HEK293T (cell line): ENCODE measurements around the gene TIPARP.
"Not testable (repeated sequence)": the region's sequence is repeated elsewhere in the genome, so short reads cannot be mapped to it uniquely, and the experiment has no call there.

Experiments used
- CTCF ChIA-PET: fragments of 350-600 bp; formaldehyde crosslinking; extraction: SDS; loops from one replicate; lab custom pipeline; 2021; ENCODE audit warnings: antibody characterized with exemption, inconsistent platforms; lab: Yijun Ruan, JAX
- POLR2A ChIA-PET: fragments of 350-600 bp; formaldehyde crosslinking; extraction: SDS; loops from one replicate; lab custom pipeline; 2020; ENCODE audit warnings: antibody characterized with exemption, inconsistent platforms; lab: Yijun Ruan, JAX
- DNase-seq: peaks from one replicate; pipeline ENCODE4 v3.0.0; 2012; ENCODE audit warnings: mixed read lengths; ENCODE audit errors: extremely low spot score
- ARNT ChIP-seq: fragments of 450-650 bp; IDR thresholded peaks from 2 replicates; pipeline ENCODE4 v1.6.1; 2017; ENCODE audit warnings: mild to moderate bottlenecking
- BHLHE40 ChIP-seq: fragments of 450-650 bp; IDR thresholded peaks from 2 replicates; pipeline ENCODE4 v1.6.1; 2016; ENCODE audit warnings: mild to moderate bottlenecking, moderate library complexity, borderline replicate concordance
- CTBP1 ChIP-seq: fragments of 450-650 bp; IDR thresholded peaks from 2 replicates; pipeline ENCODE4 v1.6.1; 2016; ENCODE audit warnings: borderline replicate concordance
- ELF4 ChIP-seq: fragments of 450-650 bp; IDR thresholded peaks from 2 replicates; pipeline ENCODE4 v1.6.1; 2017; ENCODE audit warnings: antibody characterized with exemption
- FOXA1 ChIP-seq: fragments of 450-650 bp; IDR thresholded peaks from 2 replicates; pipeline ENCODE4 v1.6.1; 2016; ENCODE audit warnings: mild to moderate bottlenecking
- FOXK2 ChIP-seq: fragments of 450-650 bp; IDR thresholded peaks from 2 replicates; pipeline ENCODE4 v1.6.1; 2016; ENCODE audit warnings: mild to moderate bottlenecking
- FOXM1 ChIP-seq: fragments of 450-650 bp; IDR thresholded peaks from 2 replicates; pipeline ENCODE4 v1.6.1; 2017; ENCODE audit warnings: mild to moderate bottlenecking, borderline replicate concordance
- HDGF ChIP-seq: fragments of 450-650 bp; IDR thresholded peaks from 2 replicates; pipeline ENCODE4 v1.6.1; 2017; ENCODE audit warnings: antibody characterized with exemption, borderline replicate concordance
- L3MBTL2 ChIP-seq: fragments of 450-650 bp; conservative IDR thresholded peaks from 2 replicates; pipeline ENCODE4 v1.6.1; 2016; ENCODE audit warnings: mild to moderate bottlenecking
- LEF1 ChIP-seq: fragments of 450-650 bp; IDR thresholded peaks from 2 replicates; pipeline ENCODE4 v1.6.1; 2017; ENCODE audit warnings: mild to moderate bottlenecking, borderline replicate concordance
- NFRKB ChIP-seq: fragments of 450-650 bp; IDR thresholded peaks from 2 replicates; pipeline ENCODE4 v1.6.1; 2016; ENCODE audit warnings: mild to moderate bottlenecking, moderate library complexity
- SP1 ChIP-seq: fragments of 450-650 bp; IDR thresholded peaks from 2 replicates; pipeline ENCODE4 v1.6.1; 2017
- SUZ12 ChIP-seq: fragments of 450-650 bp; IDR thresholded peaks from 2 replicates; pipeline ENCODE4 v1.6.1; 2016; ENCODE audit warnings: mild to moderate bottlenecking
- TARDBP ChIP-seq: fragments of 450-650 bp; IDR thresholded peaks from 2 replicates; pipeline ENCODE4 v1.6.1; 2016
- ZNF384 ChIP-seq: fragments of 450-650 bp; IDR thresholded peaks from 2 replicates; pipeline ENCODE4 v1.6.1; 2016
- TF ChIP-seq, protein P1 (sequence below): fragments of 450-650 bp; IDR thresholded peaks from 2 replicates; pipeline ENCODE4 v1.6.1; 2016

Gene TIPARP

DNA sequence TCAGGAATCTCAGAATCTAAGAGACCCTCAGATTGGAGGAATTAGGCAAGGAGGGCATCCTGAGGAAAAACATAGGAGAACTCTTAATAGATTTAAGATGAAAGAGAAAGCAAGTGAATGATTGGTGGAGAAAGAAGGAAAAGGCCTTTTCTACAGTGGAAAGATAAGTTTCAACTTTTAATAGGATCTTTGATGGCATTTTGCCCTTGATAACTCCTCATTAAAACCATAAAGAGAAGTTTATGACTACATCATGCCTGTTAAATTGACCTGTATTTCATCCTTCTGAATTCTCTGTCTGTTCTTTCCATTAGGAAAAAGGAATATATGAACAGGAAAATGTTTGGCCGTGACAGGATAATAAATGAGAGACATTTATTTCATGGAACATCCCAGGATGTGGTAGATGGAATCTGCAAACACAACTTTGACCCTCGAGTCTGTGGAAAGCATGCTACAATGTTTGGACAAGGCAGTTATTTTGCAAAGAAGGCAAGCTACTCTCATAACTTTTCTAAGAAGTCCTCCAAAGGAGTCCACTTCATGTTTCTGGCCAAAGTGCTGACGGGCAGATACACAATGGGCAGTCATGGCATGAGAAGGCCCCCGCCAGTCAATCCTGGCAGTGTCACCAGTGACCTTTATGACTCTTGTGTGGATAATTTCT, 30.1 kb downstream of the TIPARP start:
- POLR2A ChIA-PET, result no interaction called here
- no peak for DNase-seq
- CTCF ChIA-PET, result no interaction called here
- TF ChIP-seq NFRKB, result no peak
- no peak for TF ChIP-seq FOXA1
- no peak for TF ChIP-seq LEF1
- TF ChIP-seq ZNF384, result no peak
- no peak for TF ChIP-seq SUZ12
- TF ChIP-seq, protein P1, sequence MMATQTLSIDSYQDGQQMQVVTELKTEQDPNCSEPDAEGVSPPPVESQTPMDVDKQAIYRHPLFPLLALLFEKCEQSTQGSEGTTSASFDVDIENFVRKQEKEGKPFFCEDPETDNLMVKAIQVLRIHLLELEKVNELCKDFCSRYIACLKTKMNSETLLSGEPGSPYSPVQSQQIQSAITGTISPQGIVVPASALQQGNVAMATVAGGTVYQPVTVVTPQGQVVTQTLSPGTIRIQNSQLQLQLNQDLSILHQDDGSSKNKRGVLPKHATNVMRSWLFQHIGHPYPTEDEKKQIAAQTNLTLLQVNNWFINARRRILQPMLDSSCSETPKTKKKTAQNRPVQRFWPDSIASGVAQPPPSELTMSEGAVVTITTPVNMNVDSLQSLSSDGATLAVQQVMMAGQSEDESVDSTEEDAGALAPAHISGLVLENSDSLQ, result no peak
- TF ChIP-seq FOXK2, result no peak
- TF ChIP-seq FOXM1, result no peak
- TF ChIP-seq HDGF, result no peak
- no peak for TF ChIP-seq SP1
- no peak for TF ChIP-seq ARNT
- no peak for TF ChIP-seq TARDBP
- TF ChIP-seq ELF4, result no peak
- TF ChIP-seq BHLHE40, result no peak
- no peak for TF ChIP-seq L3MBTL2
- TF ChIP-seq CTBP1, result no peak

DNA sequence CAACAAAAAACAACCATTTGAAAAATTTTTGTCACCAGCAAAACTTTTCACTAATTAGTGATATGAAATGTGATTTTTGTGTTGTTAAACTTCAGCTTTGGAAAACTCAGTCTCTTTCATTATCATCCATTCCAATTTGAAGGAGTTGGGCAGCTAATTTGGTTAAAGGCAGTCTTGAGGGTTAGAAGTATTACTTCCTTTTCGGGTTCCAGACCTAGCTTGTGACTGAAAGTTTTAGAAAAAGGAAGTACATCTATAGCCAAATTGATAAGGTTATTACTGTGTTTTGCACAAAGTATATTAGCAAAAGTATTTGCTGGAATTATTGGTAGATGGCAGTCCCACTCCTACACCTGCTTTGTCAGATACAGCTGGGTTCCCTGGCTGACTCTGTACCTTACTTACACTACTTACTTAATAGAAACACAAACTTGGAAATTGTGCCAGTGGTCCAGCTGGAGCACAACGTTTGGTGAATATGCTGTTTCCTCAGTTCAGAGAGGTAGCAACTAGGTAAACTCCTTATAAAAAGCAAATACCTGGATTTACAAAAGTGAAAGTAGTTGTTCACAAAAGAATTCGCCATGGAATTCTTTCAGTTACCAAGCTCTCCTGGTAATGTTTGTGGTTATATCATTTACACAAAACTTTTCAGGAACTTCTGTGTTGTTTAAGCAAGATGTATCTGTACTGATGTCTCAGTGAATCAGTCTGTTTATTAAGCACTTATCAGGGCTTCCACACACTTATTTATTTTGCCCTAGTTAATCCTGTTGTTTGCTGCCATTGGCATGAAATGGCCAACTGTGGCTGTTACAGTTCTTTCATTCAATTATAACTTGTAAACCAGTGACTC, 31.6 kb downstream of the TIPARP start:
- ChIA-PET CTCF (no interaction called here), POLR2A (no interaction called here)
- no peak for TF ChIP-seq SUZ12
- TF ChIP-seq CTBP1, result no peak
- TF ChIP-seq ARNT, result no peak
- TF ChIP-seq BHLHE40, result no peak
- DNase-seq, result no peak

DNA sequence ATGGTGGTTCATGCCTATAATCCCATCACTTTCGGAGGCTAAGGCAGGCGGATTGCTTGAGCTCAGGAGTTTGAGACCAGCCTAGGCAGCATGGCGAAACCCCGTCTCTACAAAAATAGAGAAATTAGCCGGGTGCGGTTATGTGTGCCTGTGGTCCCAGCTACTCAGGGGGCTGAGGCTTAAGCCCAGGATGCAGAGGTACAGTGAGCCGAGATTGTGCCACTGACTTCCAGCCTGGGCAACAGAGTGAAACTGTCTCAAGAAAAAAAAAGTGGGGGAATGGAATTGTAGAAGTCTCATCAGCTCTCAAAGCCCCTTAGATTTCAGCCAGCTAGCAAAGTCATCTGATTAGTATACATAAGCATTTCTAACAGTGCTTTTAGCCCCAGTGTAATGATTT, 33.2 kb downstream of the TIPARP start:
- POLR2A ChIA-PET, result no interaction called here
- TF ChIP-seq FOXK2 (no peak), ELF4 (no peak), TARDBP (no peak), ARNT (no peak), LEF1 (no peak), CTBP1 (no peak), NFRKB (no peak), FOXM1 (no peak), BHLHE40 (no peak)
- TF ChIP-seq, protein P1, result no peak

DNA sequence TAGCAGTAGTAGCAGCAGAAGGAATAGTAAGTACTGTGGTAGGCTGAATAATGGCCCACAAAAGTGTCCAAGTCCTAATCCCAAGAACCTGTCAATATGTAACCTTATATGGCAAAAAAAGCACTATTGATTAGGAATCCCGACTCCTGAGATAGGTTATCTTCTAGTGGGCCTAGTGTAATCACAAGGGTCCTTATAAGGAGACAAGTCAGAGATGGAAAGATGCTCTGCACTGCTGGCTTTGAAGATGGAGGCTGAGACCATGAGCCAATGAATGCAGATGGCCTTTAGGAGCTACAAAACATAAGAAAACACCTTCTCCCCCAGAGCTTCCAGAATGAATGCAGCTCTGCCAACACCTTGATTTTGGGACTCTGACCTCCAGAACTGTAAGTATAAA, 36.0 kb downstream of the TIPARP start:
- POLR2A ChIA-PET, result no interaction called here
- CTCF ChIA-PET, result no interaction called here
- DNase-seq, result no peak

More for the DNA sequence above, 33.2 kb downstream of the TIPARP start:
- CTCF ChIA-PET, result interaction anchor here (0.6 kb wide), 1 partner anchor 822 kb away, joined by 4 read pairs; no protein-coding TSS in a partner anchor
- DNase-seq, result no peak

DNA sequence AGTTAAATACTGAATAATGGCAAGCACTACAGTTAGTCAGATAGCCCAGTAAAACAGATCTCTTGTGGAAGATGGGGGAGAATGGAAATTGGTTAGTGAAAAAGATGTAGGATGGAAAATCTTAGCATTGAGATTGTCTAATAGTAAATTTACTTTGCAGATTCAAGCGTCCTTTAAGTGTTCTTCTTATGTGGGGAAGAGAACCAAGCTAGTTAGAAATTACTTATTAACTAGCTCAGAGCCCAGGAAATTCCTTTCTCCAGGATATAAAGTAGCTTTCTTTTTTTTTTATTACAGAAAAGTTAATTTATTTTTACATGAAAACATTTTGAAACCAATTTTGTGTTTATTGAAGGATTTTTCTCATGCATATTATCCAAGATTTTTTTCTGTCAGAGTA, 36.7 kb downstream of the TIPARP start:
- TF ChIP-seq HDGF, result no peak
- POLR2A ChIA-PET, result no interaction called here
- DNase-seq, result no peak
- CTCF ChIA-PET, result no interaction called here

More for the DNA sequence above, 36.0 kb downstream of the TIPARP start:
- TF ChIP-seq FOXM1 (no peak), BHLHE40 (no peak), CTBP1 (no peak), LEF1 (no peak), FOXA1 (no peak), ARNT (no peak), ZNF384 (no peak), HDGF (no peak), TARDBP (no peak), NFRKB (no peak), ELF4 (no peak), L3MBTL2 (no peak), SP1 (no peak), SUZ12 (no peak), FOXK2 (no peak)
- TF ChIP-seq, protein P1, result no peak

DNA sequence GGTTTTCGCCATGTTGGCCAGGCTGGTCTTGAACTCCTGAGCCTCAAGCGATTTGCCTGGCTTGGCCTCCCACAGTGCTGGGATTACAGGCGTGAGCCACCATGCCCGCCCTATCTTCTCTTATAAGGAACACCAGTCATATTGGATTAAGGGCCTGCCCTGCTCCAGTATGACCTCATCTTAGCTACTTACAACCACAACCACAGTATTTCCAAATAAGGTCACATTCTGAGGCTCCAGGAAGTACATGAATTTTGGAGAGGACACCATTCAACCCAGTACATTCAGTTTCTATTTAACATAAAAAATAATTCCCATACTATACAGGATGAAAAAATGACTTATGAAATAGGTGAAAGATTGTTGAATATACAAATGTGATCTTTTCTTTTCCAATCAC, 37.6 kb downstream of the TIPARP start:
- CTCF ChIA-PET, POLR2A ChIA-PET, DNase-seq: not testable (repeated sequence)
